ENCODE results near the gene FAXDC2. TPM values are rescaled to one million over a fixed set of nuclear protein-coding genes. Genes with fewer than 3 reads are reported as not detected.

FAXDC2 gene
- total and polyA plus RNA-seq, 2 of the 13 experiments (the other 11 are each of a cell fraction or from before 2014, with no cell fraction given): 4.7 to 58.8 TPM

DNA sequence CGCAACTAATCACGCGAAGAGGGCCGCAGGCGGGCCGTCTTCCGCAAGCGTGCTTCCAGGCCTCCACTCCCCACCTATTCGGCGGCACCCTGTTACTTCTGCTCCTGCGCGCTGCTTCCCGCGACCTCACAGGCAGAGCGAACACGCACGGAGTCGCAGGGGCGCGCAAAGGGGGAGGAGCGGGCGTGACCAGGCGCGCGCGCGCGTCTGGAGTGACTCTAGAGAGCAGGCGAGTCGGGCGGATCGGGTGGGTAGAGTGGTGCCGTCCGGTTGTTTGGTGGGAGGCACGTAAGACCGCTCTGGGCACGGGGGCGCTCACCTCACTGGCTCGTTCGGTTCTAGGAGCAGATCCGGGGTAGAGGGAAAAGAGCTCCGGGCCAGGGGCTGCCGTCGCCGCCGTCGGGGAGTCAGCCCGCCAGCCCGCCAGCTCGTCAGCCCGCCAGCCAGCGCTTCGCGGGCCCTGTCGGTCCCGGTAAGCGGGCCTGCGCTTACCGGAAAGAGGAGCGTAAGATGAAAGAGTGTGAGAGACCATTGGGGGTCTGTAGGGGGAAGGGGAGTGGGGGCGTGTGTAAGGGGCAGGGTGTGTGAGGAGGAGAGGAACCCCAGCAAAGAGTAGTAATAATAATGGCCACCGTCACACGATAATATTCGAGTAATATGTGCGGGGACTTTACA lies 8.0 kb upstream of the FAXDC2 start, which contains the start of gene CNOT8 (continued):
- TF ChIP-seq PHF20 (CRISPR knock-in tag; IDR thresholded peaks at IDR 0.05) (peak; percentile 77), ZNF20 (CRISPR knock-in tag; IDR thresholded peaks at IDR 0.05) (no peak), ZNF577 (CRISPR knock-in tag; IDR thresholded peaks at IDR 0.05; ENCODE audit: borderline replicate concordance, low read depth) (no peak), ZNF441 (CRISPR knock-in tag; IDR thresholded peaks at IDR 0.05; ENCODE audit: borderline replicate concordance) (peak; percentile 74; the same call in 1 of the 2 replicates), MZF1 (CRISPR knock-in tag; IDR thresholded peaks at IDR 0.05; ENCODE audit: borderline replicate concordance) (no peak), MIER3 (CRISPR knock-in tag; IDR thresholded peaks at IDR 0.05; ENCODE audit: borderline replicate concordance) (peak; percentile 67; the same call in 1 of the 2 replicates), ZNF136 (CRISPR knock-in tag; IDR thresholded peaks at IDR 0.05; ENCODE audit: low read depth) (0 out of 2 replicates have a peak, but pooled peaks have one; percentile 35), ZNF607 (CRISPR knock-in tag; IDR thresholded peaks at IDR 0.05; ENCODE audit: borderline replicate concordance) (peak; percentile 89), JUND (CRISPR knock-in tag; IDR thresholded peaks at IDR 0.05) (0 out of 2 replicates have a peak, but pooled peaks have one; percentile 11), ZBTB42 (CRISPR knock-in tag; IDR thresholded peaks at IDR 0.05) (0 out of 2 replicates have a peak, but pooled peaks have one; percentile 65), MTF2 (CRISPR knock-in tag; IDR thresholded peaks at IDR 0.05; ENCODE audit: borderline replicate concordance) (no peak), GLI4 (CRISPR knock-in tag; IDR thresholded peaks at IDR 0.05; ENCODE audit: borderline replicate concordance) (no peak), TBL1XR1 (IDR thresholded peaks at IDR 0.05; ENCODE audit: borderline replicate concordance, low read length, partially characterized antibody) (peak; percentile 15), ZNF124 (CRISPR knock-in tag; IDR thresholded peaks at IDR 0.05) (no peak; the same call in 1 of the 2 replicates)
- TF ChIP-seq, protein P1, sequence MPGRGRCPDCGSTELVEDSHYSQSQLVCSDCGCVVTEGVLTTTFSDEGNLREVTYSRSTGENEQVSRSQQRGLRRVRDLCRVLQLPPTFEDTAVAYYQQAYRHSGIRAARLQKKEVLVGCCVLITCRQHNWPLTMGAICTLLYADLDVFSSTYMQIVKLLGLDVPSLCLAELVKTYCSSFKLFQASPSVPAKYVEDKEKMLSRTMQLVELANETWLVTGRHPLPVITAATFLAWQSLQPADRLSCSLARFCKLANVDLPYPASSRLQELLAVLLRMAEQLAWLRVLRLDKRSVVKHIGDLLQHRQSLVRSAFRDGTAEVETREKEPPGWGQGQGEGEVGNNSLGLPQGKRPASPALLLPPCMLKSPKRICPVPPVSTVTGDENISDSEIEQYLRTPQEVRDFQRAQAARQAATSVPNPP (CRISPR knock-in tag; IDR thresholded peaks at IDR 0.05): no peak
- TF ChIP-seq, protein P2, sequence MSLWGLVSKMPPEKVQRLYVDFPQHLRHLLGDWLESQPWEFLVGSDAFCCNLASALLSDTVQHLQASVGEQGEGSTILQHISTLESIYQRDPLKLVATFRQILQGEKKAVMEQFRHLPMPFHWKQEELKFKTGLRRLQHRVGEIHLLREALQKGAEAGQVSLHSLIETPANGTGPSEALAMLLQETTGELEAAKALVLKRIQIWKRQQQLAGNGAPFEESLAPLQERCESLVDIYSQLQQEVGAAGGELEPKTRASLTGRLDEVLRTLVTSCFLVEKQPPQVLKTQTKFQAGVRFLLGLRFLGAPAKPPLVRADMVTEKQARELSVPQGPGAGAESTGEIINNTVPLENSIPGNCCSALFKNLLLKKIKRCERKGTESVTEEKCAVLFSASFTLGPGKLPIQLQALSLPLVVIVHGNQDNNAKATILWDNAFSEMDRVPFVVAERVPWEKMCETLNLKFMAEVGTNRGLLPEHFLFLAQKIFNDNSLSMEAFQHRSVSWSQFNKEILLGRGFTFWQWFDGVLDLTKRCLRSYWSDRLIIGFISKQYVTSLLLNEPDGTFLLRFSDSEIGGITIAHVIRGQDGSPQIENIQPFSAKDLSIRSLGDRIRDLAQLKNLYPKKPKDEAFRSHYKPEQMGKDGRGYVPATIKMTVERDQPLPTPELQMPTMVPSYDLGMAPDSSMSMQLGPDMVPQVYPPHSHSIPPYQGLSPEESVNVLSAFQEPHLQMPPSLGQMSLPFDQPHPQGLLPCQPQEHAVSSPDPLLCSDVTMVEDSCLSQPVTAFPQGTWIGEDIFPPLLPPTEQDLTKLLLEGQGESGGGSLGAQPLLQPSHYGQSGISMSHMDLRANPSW (CRISPR knock-in tag; IDR thresholded peaks at IDR 0.05; ENCODE audit: borderline replicate concordance): peak; percentile 21; the same call in 1 of the 2 replicates
- TF ChIP-seq, protein P3, sequence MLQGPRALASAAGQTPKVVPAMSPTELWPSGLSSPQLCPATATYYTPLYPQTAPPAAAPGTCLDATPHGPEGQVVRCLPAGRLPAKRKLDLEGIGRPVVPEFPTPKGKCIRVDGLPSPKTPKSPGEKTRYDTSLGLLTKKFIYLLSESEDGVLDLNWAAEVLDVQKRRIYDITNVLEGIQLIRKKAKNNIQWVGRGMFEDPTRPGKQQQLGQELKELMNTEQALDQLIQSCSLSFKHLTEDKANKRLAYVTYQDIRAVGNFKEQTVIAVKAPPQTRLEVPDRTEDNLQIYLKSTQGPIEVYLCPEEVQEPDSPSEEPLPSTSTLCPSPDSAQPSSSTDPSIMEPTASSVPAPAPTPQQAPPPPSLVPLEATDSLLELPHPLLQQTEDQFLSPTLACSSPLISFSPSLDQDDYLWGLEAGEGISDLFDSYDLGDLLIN (CRISPR knock-in tag; IDR thresholded peaks at IDR 0.05; ENCODE audit: borderline replicate concordance): no peak
- TF ChIP-seq, protein P4, sequence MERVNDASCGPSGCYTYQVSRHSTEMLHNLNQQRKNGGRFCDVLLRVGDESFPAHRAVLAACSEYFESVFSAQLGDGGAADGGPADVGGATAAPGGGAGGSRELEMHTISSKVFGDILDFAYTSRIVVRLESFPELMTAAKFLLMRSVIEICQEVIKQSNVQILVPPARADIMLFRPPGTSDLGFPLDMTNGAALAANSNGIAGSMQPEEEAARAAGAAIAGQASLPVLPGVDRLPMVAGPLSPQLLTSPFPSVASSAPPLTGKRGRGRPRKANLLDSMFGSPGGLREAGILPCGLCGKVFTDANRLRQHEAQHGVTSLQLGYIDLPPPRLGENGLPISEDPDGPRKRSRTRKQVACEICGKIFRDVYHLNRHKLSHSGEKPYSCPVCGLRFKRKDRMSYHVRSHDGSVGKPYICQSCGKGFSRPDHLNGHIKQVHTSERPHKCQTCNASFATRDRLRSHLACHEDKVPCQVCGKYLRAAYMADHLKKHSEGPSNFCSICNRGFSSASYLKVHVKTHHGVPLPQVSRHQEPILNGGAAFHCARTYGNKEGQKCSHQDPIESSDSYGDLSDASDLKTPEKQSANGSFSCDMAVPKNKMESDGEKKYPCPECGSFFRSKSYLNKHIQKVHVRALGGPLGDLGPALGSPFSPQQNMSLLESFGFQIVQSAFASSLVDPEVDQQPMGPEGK (CRISPR knock-in tag; IDR thresholded peaks at IDR 0.05): peak; percentile 83; the same call in 1 of the 2 replicates
- TF ChIP-seq, protein P5, sequence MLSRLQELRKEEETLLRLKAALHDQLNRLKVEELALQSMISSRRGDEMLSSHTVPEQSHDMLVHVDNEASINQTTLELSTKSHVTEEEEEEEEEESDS (CRISPR knock-in tag; IDR thresholded peaks at IDR 0.05; ENCODE audit: borderline replicate concordance): no peak
- TF ChIP-seq, protein P6, sequence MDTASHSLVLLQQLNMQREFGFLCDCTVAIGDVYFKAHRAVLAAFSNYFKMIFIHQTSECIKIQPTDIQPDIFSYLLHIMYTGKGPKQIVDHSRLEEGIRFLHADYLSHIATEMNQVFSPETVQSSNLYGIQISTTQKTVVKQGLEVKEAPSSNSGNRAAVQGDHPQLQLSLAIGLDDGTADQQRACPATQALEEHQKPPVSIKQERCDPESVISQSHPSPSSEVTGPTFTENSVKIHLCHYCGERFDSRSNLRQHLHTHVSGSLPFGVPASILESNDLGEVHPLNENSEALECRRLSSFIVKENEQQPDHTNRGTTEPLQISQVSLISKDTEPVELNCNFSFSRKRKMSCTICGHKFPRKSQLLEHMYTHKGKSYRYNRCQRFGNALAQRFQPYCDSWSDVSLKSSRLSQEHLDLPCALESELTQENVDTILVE (CRISPR knock-in tag; IDR thresholded peaks at IDR 0.05): peak; percentile 86

Measured in HepG2 (cell line).